ENCODE results near the gene SPRYD3.
A peak's percentile ranks its signal among the peaks of the same experiment; 100 is the strongest.

SPRYD3 gene

GRCh38 chr12:53060721-53061276 is 18.4 kb downstream of the SPRYD3 start:
- Histone ChIP-seq H2BK12ac (ENCODE audit: low read length in 2 of 2) (no peak overlapping the region), H2BK5ac (ENCODE audit: low read depth, low read length, poor library complexity, severe bottlenecking) (no peak overlapping the region), H4K91ac (ENCODE audit: low read length) (peak overlapping the region; percentile 4), H3K9ac (ENCODE audit: low read length) (peak overlapping the region; percentile 71), H2BK15ac (ENCODE audit: low read depth, poor library complexity, severe bottlenecking) (no peak overlapping the region), H3K18ac (ENCODE audit: low read depth in 1 of 2, low read length in 2 of 2) (peak overlapping the region in 1 of 2 experiments; percentile 23), H2BK120ac (ENCODE audit: low read depth, low read length) (no peak overlapping the region), H2AFZ (ENCODE audit: low read depth, low read length) (no peak overlapping the region), H3K4me3 (ENCODE audit: insufficient read depth in 1 of 2, low read depth in 1 of 2, low read length in 2 of 2) (no peak overlapping the region), H3K79me1 (replicated peaks; ENCODE audit: low read length, poor library complexity, severe bottlenecking) (no peaks in the 10 kb centered on the region), H3K4ac (ENCODE audit: low read depth in 1 of 2, low read length in 2 of 2) (peak overlapping the region in 1 of 2 experiments; percentile 18), H3K4me1 (ENCODE audit: control insufficient read depth, insufficient read depth, low read depth, low read length) (peaks cover 26% of the 10 kb centered on the region), H3K36me3 (ENCODE audit: control insufficient read depth in 1 of 2, insufficient read depth in 2 of 2, low read depth in 1 of 2, low read length in 2 of 2) (peaks cover 82 to 85% of the 10 kb centered on the region in 2 experiments), H3K27ac (ENCODE audit: low read length, poor library complexity, severe bottlenecking) (no peak overlapping the region), H3K4me2 (ENCODE audit: low read length, poor library complexity, severe bottlenecking) (no peak overlapping the region), H3K27me3 (ENCODE audit: control insufficient read depth in 1 of 2, insufficient read depth in 1 of 2, low read length in 2 of 2) (no peaks in the 10 kb centered on the region), H3K23ac (ENCODE audit: low read length in 2 of 2) (no peak overlapping the region), H3K14ac (ENCODE audit: low read length in 2 of 2) (no peak overlapping the region), H3K9me3 (ENCODE audit: control insufficient read depth, low read length) (no peaks in the 10 kb centered on the region), H4K8ac (ENCODE audit: low read length) (no peak overlapping the region), H2AK5ac (ENCODE audit: low read length, severe bottlenecking) (no peak overlapping the region)
- WGBS: 97% methylated on average over 17 of the region's 18 CpGs
- DNase-seq: no peak

- no peak overlapping the region for H4K8ac ChIP-seq (ENCODE audit: low read length)
- no peak overlapping the region for H3K23ac ChIP-seq (ENCODE audit: low read length in 2 of 2)
- H3K27me3 ChIP-seq (ENCODE audit: control insufficient read depth in 1 of 2, insufficient read depth in 1 of 2, low read length in 2 of 2): no peaks in the 10 kb centered on the region
- H3K27ac ChIP-seq (ENCODE audit: low read length, poor library complexity, severe bottlenecking): no peak overlapping the region
- peak overlapping the region in 1 of 2 experiments; percentile 23 for H3K18ac ChIP-seq (ENCODE audit: low read depth in 1 of 2, low read length in 2 of 2)
- no peak overlapping the region for H3K4ac ChIP-seq (ENCODE audit: low read depth in 1 of 2, low read length in 2 of 2)
- WGBS: 95% methylated on average over 15 of the region's 17 CpGs
- no peak overlapping the region for H2BK12ac ChIP-seq (ENCODE audit: low read length in 2 of 2)
- H4K91ac ChIP-seq (ENCODE audit: low read length): no peak overlapping the region
- H3K9ac ChIP-seq (ENCODE audit: low read length): no peak overlapping the region
- no peaks in the 10 kb centered on the region for H3K79me1 ChIP-seq (replicated peaks; ENCODE audit: low read length, poor library complexity, severe bottlenecking)
- no peak overlapping the region for H3K14ac ChIP-seq (ENCODE audit: low read length in 2 of 2)
- H2BK120ac ChIP-seq (ENCODE audit: low read depth, low read length): no peak overlapping the region
- no peak overlapping the region for H3K4me3 ChIP-seq (ENCODE audit: insufficient read depth in 1 of 2, low read depth in 1 of 2, low read length in 2 of 2)
- H2AFZ ChIP-seq (ENCODE audit: low read depth, low read length): no peak overlapping the region
- no peak overlapping the region for H2BK5ac ChIP-seq (ENCODE audit: low read depth, low read length, poor library complexity, severe bottlenecking)
- no peaks in the 10 kb centered on the region for H3K9me3 ChIP-seq (ENCODE audit: control insufficient read depth, low read length)
- H3K36me3 ChIP-seq (ENCODE audit: control insufficient read depth in 1 of 2, insufficient read depth in 2 of 2, low read depth in 1 of 2, low read length in 2 of 2): peaks cover 82 to 84% of the 10 kb centered on the region in 2 experiments
- H2BK15ac ChIP-seq (ENCODE audit: low read depth, poor library complexity, severe bottlenecking): no peak overlapping the region
- no peak for DNase-seq
- no peak overlapping the region for H2AK5ac ChIP-seq (ENCODE audit: low read length, severe bottlenecking)
- peaks cover 25% of the 10 kb centered on the region for H3K4me1 ChIP-seq (ENCODE audit: control insufficient read depth, insufficient read depth, low read depth, low read length)
- H3K4me2 ChIP-seq (ENCODE audit: low read length, poor library complexity, severe bottlenecking): no peak overlapping the region
Observed at GRCh38 chr12:53060064-53060720, 19.0 kb downstream of the SPRYD3 start.

- DNase-seq: no peak
- Histone ChIP-seq H4K8ac (ENCODE audit: low read length) (peak overlapping the region; percentile 19), H2AFZ (ENCODE audit: low read depth, low read length) (no peak overlapping the region), H3K79me1 (replicated peaks; ENCODE audit: low read length, poor library complexity, severe bottlenecking) (no peaks in the 10 kb centered on the region), H3K14ac (ENCODE audit: low read length in 2 of 2) (no peak overlapping the region), H2BK15ac (ENCODE audit: low read depth, poor library complexity, severe bottlenecking) (no peak overlapping the region), H3K9ac (ENCODE audit: low read length) (no peak overlapping the region), H3K4me1 (ENCODE audit: control insufficient read depth, insufficient read depth, low read depth, low read length) (peaks cover 26% of the 10 kb centered on the region), H3K4me3 (ENCODE audit: insufficient read depth in 1 of 2, low read depth in 1 of 2, low read length in 2 of 2) (no peak overlapping the region), H3K9me3 (ENCODE audit: control insufficient read depth, low read length) (no peaks in the 10 kb centered on the region), H3K18ac (ENCODE audit: low read depth in 1 of 2, low read length in 2 of 2) (no peak overlapping the region), H4K91ac (ENCODE audit: low read length) (no peak overlapping the region), H2AK5ac (ENCODE audit: low read length, severe bottlenecking) (no peak overlapping the region), H3K4ac (ENCODE audit: low read depth in 1 of 2, low read length in 2 of 2) (no peak overlapping the region), H3K4me2 (ENCODE audit: low read length, poor library complexity, severe bottlenecking) (no peak overlapping the region), H2BK5ac (ENCODE audit: low read depth, low read length, poor library complexity, severe bottlenecking) (no peak overlapping the region), H3K36me3 (ENCODE audit: control insufficient read depth in 1 of 2, insufficient read depth in 2 of 2, low read depth in 1 of 2, low read length in 2 of 2) (peaks cover 78 to 81% of the 10 kb centered on the region in 2 experiments), H3K23ac (ENCODE audit: low read length in 2 of 2) (no peak overlapping the region), H3K27ac (ENCODE audit: low read length, poor library complexity, severe bottlenecking) (no peak overlapping the region), H2BK12ac (ENCODE audit: low read length in 2 of 2) (no peak overlapping the region), H3K27me3 (ENCODE audit: control insufficient read depth in 1 of 2, insufficient read depth in 1 of 2, low read length in 2 of 2) (no peaks in the 10 kb centered on the region), H2BK120ac (ENCODE audit: low read depth, low read length) (no peak overlapping the region)
- WGBS: 96% methylated on average over 24 of the region's 24 CpGs
Observed at GRCh38 chr12:53059434-53060063, 19.6 kb downstream of the SPRYD3 start.

GRCh38 chr12:53058674-53059433 is 20.3 kb downstream of the SPRYD3 start:
- no peak overlapping the region for H2AK5ac ChIP-seq (ENCODE audit: low read length, severe bottlenecking)
- H3K36me3 ChIP-seq (ENCODE audit: control insufficient read depth in 1 of 2, insufficient read depth in 2 of 2, low read depth in 1 of 2, low read length in 2 of 2): peaks cover 71 to 84% of the 10 kb centered on the region in 2 experiments
- H3K9me3 ChIP-seq (ENCODE audit: control insufficient read depth, low read length): no peaks in the 10 kb centered on the region
- H3K4me1 ChIP-seq (ENCODE audit: control insufficient read depth, insufficient read depth, low read depth, low read length): peaks cover 27% of the 10 kb centered on the region
- H2BK120ac ChIP-seq (ENCODE audit: low read depth, low read length): no peak overlapping the region
- no peak overlapping the region for H3K18ac ChIP-seq (ENCODE audit: low read depth in 1 of 2, low read length in 2 of 2)
- H3K4ac ChIP-seq (ENCODE audit: low read depth in 1 of 2, low read length in 2 of 2): no peak overlapping the region
- H2BK12ac ChIP-seq (ENCODE audit: low read length in 2 of 2): no peak overlapping the region
- no peaks in the 10 kb centered on the region for H3K79me1 ChIP-seq (replicated peaks; ENCODE audit: low read length, poor library complexity, severe bottlenecking)
- no peak overlapping the region for H2BK5ac ChIP-seq (ENCODE audit: low read depth, low read length, poor library complexity, severe bottlenecking)
- H3K4me3 ChIP-seq (ENCODE audit: insufficient read depth in 1 of 2, low read depth in 1 of 2, low read length in 2 of 2): no peak overlapping the region
- peak overlapping the region in 1 of 2 experiments; percentile 29 for H3K14ac ChIP-seq (ENCODE audit: low read length in 2 of 2)
- WGBS: 90% methylated on average over 35 of the region's 35 CpGs
- no peak for DNase-seq
- no peak overlapping the region for H3K9ac ChIP-seq (ENCODE audit: low read length)
- H3K27ac ChIP-seq (ENCODE audit: low read length, poor library complexity, severe bottlenecking): no peak overlapping the region
- H2AFZ ChIP-seq (ENCODE audit: low read depth, low read length): no peak overlapping the region
- no peak overlapping the region for H2BK15ac ChIP-seq (ENCODE audit: low read depth, poor library complexity, severe bottlenecking)
- H3K27me3 ChIP-seq (ENCODE audit: control insufficient read depth in 1 of 2, insufficient read depth in 1 of 2, low read length in 2 of 2): no peaks in the 10 kb centered on the region
- no peak overlapping the region for H4K8ac ChIP-seq (ENCODE audit: low read length)
- no peak overlapping the region for H3K4me2 ChIP-seq (ENCODE audit: low read length, poor library complexity, severe bottlenecking)
- H4K91ac ChIP-seq (ENCODE audit: low read length): no peak overlapping the region
- H3K23ac ChIP-seq (ENCODE audit: low read length in 2 of 2): no peak overlapping the region

All from mesenchymal stem cell (in vitro differentiated cells and primary cell).